GM20000 (cell line): ENCODE data around the gene KRTCAP2.

Experiments used
- DNase-seq: peaks from one replicate; pipeline ENCODE4 v3.0.0; 2012; ENCODE audit warnings: low spot score
- CTCF ChIP-seq: IDR thresholded peaks from 2 replicates; pipeline ENCODE4 v1.5.1; 2012; ENCODE audit warnings: mild to moderate bottlenecking, control low read depth; ENCODE audit errors: extremely low read depth, missing control alignments

The KRTCAP2 gene

GRCh38 chr1:155184351-155184811, 11.3 kb upstream of the KRTCAP2 start:
- DNase-seq = peak; percentile 11
- TF ChIP-seq CTCF = no peak

DNA sequence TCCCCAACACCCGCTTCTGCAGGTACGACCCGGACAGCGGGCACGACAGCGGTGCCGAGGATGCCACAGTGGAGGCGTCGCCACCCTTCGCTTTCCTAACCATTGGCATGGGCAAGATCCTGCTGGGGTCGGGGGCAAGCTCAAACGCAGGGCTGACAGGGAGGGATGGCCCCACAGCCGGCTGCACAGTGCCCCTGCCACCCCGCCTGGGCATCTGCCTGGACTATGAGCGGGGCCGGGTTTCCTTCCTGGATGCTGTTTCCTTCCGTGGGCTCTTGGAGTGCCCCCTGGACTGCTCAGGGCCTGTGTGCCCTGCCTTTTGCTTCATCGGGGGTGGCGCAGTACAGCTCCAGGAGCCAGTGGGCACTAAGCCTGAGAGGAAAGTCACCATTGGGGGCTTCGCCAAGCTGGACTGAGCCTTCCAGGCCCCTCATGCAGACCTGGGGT, 10.7 kb upstream of the KRTCAP2 start:
- no peak for DNase-seq
- no peak for TF ChIP-seq CTCF

DNA sequence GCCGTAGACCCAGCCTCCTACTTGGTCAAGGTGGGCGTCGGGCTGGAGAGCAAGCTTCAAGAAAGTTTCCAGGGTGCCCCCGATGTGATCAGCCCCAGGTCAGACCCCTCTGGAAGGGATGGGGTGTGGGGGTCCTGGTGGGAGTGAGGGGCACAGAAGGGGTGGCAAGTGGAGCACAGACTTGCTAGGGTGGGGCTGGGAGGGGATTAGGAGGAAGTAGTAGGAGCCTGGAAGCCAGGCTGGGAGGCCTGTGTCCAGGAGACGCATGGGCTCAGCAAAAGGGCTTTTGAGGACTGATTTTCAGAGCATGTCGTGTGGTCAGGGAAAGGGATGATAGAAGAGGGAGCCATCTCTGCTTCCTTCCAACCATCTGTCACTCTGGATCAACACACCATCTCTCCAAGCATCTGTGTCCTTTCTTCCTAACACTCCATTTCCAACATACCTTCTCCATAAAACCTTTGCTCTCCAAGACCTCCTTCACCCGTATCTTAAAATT, 9.0 kb upstream of the KRTCAP2 start:
- no peak for TF ChIP-seq CTCF
- DNase-seq = no peak

DNA sequence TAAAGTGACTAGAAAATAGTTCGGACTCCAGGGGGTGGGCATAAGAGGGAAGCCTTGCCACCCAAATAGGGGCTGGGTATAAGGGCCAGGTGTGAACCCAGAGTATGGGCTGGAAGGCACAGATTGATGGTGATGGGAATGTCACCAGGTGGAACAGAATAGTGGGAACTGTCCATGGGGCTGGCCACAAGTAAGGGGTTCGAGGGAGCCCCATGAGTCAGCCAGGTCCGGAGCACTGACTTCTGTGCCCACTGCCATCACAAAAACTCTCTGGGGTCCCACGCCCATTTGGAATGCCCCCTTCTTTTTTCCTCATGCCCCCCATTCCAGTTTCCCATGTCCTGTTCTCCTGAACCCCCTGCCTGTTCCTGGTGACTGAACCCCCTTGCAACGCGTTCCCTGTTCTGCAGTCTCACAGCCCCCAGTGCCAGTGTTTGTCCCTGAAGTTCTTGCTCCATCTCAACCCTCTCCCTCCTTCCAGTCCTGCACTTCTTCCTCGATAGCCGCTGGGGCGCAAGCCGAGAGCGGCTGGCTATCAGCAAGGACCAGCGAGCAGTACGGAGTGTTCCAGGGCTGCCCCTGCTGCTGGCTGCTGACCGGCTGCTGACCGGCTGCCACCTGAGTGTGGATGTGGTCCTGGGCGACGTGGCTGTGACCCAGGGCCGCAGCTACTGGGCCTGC, 8.4 kb upstream of the KRTCAP2 start:
- no peak for TF ChIP-seq CTCF
- DNase-seq = no peak

DNA sequence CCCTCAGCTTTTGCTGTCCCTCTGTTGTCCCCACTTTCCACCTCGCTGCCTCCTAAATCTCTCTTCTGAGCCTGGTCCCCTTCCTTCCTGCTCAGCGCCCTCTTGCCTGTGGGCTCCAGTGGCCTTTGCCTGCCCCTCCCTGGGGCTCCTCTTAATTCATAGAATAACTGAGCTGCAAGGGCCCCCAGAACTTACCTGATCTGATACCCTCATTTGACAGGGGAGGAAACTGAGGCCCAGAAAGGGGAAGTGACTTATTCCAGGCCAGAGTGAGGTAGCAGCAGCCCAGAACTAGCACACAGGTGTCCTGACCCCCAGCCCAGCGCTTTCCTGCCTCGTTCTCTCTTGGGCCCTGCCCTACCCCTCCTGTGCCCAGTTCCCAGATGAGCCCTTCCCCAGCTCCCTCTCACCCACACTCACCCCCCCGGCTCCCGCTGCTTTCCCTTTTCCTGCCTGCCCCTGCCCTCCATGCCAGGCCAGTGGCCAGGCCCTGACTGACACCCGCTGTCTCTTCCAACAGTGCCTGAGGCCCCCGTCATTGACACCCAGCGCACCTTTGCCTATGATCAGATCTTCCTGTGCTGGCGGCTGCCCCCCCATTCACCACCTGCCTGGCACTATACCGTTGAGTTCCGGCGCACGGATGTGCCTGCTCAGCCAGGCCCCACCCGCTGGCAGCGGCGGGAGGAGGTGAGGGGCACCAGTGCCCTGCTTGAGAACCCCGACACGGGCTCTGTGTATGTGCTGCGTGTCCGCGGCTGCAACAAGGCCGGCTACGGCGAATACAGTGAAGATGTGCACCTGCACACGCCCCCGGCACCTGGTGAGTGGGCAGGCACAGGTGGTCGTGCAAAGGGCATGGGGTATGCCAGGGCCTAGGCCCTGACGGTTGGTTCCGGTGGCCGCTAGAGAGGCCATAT, 6.3 kb upstream of the KRTCAP2 start:
- no peak for DNase-seq
- TF ChIP-seq CTCF = no peak

DNA sequence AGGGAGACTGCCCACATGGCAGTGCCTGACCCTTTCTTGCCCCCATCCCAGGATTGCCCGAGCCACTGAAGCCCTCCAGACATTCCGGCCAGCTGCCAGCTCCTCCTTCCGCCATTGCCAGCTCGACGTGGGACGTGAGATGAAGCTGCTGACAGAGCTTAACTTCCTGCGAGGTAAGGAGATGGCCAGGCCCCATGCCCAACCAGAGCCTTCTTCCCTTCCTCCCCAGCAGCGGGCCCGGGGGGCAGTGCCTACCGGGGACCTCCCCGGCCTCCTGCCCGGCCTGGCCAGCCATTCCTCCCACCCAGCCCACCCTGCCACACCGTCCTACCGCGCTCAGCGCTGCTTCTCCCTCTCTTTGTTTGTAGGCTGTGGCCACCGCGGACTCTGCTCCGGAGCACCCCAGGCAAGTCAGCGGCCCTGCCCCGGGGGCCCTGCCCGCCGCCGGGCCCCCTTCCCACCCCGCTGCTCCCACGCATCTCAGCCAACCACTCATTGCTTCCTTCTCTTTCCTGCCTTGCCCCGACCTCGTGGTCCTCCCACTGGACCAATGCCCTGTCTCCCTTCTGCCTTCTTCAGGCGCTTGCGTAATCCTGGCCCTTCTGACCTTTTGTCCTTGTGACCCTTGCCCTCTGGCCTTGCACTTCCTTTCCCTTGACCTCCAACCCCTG, 5.5 kb upstream of the KRTCAP2 start:
- no peak for TF ChIP-seq CTCF
- peak; percentile 26 for DNase-seq
